D721Med (cell line): ENCODE measurements around the gene ANKRD28.
"Not testable (repeated sequence)": the region's sequence is repeated elsewhere in the genome, so short reads cannot be mapped to it uniquely, and the experiment has no call there.

ENCODE experiments used
- DNase-seq: peaks from one replicate; pipeline ENCODE4 v3.0.0; 2011; ENCODE audit warnings: low spot score; ENCODE audit not compliant: insufficient read length
- FAIRE-seq: peaks from 2 replicates; lab custom pipeline; 2011; peaks lifted over from hg19 to GRCh38; lab: Jason Lieb, UNC
- TF ChIP-seq, protein P1 (sequence below): IDR thresholded peaks from 2 replicates; pipeline ENCODE4 v1.5.1; 2012; ENCODE audit warnings: mild to moderate bottlenecking, control low read depth; ENCODE audit not compliant: insufficient read depth; ENCODE audit errors: missing control alignments

The ANKRD28 gene

DNA sequence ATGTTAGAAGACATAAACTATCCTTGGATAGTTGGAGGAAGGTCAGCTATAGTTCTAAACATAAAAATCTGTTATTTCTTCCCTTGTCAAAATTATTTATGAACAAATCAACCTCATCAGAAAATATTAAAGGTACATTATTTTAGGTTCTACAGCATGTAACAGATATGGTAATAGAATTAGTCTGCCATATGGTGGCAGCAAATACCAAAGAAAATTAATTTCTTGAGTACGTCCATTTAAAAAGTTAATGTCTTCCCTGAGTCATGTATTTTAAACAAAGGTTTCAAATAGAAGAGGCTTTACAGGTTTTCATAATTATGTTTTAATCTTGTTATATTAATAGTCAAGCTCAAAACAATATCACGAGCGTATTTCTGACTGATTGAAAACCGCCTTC lies 17.9 kb upstream of the ANKRD28 start:
- TF ChIP-seq, protein P1, sequence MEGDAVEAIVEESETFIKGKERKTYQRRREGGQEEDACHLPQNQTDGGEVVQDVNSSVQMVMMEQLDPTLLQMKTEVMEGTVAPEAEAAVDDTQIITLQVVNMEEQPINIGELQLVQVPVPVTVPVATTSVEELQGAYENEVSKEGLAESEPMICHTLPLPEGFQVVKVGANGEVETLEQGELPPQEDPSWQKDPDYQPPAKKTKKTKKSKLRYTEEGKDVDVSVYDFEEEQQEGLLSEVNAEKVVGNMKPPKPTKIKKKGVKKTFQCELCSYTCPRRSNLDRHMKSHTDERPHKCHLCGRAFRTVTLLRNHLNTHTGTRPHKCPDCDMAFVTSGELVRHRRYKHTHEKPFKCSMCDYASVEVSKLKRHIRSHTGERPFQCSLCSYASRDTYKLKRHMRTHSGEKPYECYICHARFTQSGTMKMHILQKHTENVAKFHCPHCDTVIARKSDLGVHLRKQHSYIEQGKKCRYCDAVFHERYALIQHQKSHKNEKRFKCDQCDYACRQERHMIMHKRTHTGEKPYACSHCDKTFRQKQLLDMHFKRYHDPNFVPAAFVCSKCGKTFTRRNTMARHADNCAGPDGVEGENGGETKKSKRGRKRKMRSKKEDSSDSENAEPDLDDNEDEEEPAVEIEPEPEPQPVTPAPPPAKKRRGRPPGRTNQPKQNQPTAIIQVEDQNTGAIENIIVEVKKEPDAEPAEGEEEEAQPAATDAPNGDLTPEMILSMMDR: peak; percentile 63

DNA sequence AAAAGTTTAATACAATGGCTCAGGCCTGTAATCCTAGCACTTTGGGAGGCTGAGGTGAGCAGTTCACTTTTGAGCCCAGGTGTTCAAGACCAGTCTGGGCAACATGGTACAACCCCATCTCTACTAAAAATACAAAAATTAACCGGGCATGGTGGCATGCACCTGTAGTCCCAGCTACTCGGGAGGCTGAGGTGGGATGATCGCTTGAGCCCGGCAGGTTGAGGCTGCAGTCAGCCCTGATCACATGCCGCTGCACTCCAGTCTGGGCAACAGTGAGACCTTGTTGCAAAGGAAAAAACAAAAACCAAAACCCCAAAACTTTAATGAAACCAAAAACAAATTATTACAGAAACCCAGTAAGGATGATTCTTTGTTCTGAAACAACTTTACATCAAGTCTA lies 15.3 kb upstream of the ANKRD28 start:
- not testable (repeated sequence) for FAIRE-seq, DNase-seq

More for the DNA sequence above, 17.9 kb upstream of the ANKRD28 start:
- DNase-seq (no peak), FAIRE-seq (no peak)

DNA sequence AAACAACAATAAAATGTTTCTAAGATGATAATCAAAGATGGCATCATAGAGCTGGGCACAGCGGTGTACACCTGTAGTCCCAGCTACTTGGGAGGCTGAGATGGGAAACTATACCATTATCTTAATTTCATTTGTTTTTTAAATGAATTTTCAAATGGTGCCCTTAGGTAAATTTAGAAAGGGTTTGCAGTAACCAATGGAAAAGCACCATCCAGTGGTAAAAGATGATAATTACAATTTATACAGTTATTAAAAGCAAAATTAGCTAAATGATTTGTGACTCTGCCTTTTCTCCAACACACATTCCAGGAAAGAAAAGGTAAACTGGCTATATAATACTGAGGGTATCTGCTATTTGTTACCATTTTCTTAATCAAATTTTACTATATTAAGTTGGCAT lies 14.4 kb upstream of the ANKRD28 start:
- DNase-seq (no peak), FAIRE-seq (no peak)
- TF ChIP-seq, protein P1: peak; percentile 62

DNA sequence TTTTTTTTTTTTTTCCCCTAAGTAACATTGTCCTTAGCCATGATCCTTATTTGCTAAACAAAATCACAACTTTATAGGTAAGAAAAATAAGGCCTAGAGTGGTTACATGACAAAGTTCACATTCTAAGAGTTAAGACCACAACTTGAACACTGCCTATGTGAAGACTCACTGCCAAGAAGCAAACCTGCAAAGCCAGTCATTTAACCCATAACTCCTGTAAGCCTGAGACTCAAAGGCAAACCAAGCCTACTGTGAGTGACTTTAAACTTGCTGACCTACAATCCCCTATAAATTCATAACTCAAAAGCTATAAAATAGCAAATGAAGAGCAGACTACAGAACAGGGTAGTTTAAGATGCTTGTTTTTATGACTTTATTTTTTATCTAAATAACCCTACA lies 12.9 kb upstream of the ANKRD28 start:
- DNase-seq: no peak
- TF ChIP-seq, protein P1: no peak
- no peak for FAIRE-seq

DNA sequence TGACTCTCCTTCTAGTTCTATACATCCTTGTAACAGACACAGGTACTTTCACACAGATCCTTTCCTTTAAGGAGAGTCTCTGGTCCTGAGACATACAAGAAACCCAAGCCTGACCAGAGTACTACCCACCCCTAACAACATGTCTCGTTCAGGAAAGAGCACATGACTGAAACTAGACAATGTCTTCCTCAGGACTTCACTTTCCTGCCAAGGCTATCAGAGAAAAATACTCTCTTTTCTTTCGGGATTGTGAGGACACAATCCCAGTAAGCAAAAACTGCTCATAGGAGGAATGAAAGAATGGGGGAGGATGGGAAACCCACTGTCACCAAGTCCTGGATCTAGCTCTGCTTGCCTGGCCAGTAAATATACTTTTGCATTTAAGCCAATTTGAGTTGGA lies 11.5 kb upstream of the ANKRD28 start:
- no peak for DNase-seq
- TF ChIP-seq, protein P1: no peak
- FAIRE-seq: no peak

DNA sequence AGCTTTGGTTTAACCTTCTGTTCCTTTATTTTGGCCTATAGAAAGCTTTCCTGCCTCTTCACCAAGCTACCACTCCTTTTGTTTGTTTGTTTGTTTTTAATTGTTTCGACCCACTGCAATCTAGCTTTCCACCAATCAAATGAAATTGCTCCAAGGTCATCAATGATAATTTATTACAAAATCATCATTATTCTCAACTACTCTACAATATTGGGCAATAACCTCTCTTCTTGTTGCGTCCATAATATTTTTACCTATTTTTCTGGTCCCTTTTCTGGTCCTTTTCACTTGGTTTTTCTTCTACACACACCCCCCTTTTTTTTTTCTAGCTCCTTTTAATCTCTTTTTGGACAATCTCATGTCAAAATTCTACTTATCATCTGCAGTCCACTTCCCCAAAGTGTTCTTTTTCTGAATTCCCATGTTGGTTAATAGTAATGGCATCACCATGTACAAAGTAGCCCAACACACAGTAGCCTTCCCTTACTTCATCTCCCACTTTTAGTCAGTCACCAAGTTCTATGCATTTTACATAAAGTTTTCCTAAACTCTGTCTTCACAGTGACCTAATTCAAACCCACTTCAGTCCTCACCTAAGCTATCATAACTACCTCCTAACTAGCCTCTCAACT lies 11.0 kb upstream of the ANKRD28 start:
- FAIRE-seq (no peak), DNase-seq (no peak)
- TF ChIP-seq, protein P1: no peak

DNA sequence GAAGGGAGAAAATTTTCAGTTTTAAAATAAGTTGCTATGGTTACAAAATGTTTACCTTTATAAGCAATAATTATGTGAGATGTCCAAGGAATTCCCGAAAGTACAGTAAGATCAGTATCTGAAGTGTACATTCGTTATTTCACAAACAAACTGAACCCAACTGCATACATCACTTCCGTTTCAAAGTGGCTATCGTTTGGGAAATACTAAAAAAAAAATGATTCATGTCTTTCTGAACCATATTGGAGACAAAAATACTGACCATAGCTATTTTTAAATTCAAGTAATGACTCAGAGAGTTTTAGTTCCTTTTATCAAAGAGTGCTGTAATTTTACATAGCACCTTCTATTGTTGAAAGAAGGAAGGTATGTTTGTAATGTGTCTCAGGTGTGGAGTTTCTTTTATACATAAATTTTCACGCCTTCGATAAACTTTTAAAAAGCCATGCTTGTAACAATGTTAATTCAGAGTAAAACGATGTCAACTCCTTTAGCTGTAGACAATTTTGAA lies 8.0 kb upstream of the ANKRD28 start:
- FAIRE-seq: no peak
- no peak for DNase-seq
- TF ChIP-seq, protein P1: no peak
